ENCODE data around the gene AOC3.
"Not testable (repeated sequence)": the region's sequence is repeated elsewhere in the genome, so short reads cannot be mapped to it uniquely, and the experiment has no call there.

The AOC3 gene

GRCh38 chr17:42844761-42845555 lies 6.0 kb upstream of the AOC3 start:
- no peak for DNase-seq (ENCODE audit: low read depth)

- no peak for DNase-seq (ENCODE audit: low read depth)
Observed at GRCh38 chr17:42845556-42845917, 5.5 kb upstream of the AOC3 start.

DNA sequence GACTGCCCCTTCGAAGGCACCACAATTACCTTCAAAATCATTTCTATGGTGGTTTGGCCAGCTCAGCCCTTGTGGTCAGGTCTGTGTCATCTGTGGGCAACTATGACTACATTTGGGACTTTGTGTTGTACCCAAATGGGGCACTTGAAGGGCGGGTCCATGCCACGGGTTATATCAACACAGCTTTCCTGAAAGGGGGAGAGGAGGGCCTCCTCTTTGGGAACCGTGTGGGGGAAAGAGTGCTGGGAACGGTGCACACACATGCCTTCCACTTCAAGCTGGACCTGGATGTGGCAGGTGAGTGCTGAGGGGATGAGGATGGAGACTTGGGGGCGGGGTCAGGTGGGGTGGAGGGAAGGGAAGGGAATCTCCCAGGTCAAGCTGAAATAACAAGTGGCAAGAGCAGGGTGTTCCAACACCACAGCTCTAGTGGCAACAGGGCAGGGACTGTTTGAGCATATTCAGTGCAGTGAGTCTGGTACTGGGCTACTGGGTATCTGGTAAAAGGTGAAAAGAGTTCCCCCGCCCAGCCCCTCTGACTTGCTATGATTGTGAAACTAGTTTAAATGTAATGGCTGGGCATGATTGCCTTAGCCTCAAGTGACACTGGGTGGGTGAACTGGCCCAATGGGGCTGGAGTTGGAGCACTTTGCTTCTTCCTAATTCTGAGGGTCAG lies 4.9 kb upstream of the AOC3 start:
- DNase-seq (ENCODE audit: low read depth), result no peak

- no peak for DNase-seq (ENCODE audit: low read depth)
Observed at GRCh38 chr17:42846594-42847280, 4.3 kb upstream of the AOC3 start.

DNA sequence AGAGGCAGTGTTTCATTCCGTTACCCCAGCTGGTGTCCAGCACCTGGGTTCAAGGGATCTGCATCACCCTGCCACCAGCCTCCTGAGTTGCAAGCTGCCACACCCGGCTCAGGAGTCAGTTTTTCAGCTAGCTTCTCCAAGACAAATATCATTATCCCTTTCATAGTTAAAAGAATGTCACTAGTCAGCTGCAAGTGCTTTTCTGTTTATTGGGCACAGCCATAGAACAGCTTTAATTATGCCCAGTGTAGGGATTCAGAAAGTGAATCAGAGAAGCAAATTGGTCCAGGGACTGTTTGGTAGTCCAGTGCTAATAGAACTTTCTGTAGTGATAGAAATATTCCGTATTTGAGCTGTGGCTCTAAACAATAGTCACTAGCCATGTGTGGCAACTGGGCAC lies 2.9 kb upstream of the AOC3 start:
- DNase-seq (ENCODE audit: low read depth), result no peak

DNA sequence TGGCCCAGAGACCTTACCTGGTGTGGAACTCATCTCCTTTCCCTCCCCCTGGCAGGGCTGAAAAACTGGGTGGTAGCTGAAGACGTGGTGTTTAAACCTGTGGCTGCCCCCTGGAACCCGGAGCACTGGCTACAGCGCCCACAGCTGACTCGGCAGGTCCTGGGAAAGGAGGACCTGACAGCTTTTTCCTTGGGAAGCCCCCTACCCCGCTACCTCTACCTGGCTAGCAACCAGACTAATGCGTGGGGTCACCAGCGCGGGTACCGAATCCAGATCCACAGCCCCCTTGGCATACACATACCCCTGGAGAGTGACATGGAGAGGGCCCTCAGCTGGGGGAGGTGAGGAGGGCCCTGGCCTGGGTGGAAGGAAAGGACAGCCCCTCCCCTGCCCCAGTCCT lies 2.0 kb upstream of the AOC3 start:
- no peak for DNase-seq (ENCODE audit: low read depth)

DNA sequence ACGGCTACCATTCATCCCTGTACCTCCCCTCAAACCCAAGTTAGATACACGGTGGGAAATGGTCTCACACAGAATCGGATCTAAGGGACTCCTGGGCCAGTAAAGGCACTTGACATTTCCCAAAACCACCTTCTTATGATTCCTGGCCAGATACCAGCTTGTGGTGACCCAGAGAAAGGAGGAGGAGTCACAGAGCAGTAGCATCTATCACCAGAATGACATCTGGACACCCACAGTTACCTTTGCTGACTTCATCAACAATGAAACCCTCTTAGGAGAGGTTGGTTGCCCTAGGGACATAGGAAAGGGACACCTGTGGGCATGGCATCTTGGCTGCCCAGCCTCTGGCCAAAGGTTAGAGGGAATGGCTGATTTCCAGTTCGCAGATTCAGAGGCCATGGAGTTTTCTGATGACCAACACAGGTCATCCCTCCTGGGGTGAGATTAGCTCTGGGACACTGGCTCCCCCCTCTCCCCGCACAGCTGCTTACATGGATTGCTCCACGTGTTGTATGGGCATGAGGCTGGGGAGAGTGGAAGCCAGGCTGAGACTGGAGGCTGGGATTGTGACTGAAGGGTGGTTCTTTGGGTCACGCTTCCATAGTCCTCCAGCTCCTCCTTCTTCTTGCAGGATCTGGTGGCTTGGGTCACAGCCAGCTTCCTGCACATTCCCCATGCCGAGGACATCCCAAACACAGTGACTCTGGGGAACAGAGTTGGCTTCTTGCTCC lies 1.4 kb upstream of the AOC3 start:
- no peak for DNase-seq (ENCODE audit: low read depth)

GRCh38 chr17:42851371-42852240 lies 607 bp downstream of the AOC3 start:
- DNase-seq (ENCODE audit: low read depth), result not testable (repeated sequence)

- DNase-seq (ENCODE audit: low read depth), result no peak
Observed at GRCh38 chr17:42852351-42852750, 1.4 kb downstream of the AOC3 start.

DNA sequence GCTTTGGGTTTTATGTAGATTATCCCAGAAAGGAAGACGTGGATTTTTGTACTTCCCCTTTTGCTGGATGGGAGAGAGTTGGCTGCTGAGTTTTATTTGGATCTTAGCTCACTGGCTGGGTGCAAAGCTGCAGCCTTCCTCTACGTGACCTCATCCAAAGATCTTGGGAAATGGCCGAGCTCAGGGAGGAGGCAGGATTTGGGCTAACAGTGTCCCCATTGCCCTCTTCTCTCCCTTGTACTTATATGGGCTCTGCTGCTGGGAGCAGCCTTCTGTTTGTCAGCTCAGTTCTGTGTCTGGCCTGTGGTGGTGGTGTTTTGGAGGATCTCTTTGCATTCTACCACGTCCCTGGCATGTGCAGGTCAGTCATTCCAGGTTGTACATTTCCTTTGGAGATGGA lies 2.0 kb downstream of the AOC3 start:
- DNase-seq (ENCODE audit: low read depth), result no peak

GRCh38 chr17:42853597-42853967 lies 2.6 kb downstream of the AOC3 start:
- DNase-seq (ENCODE audit: low read depth), result no peak

DNA sequence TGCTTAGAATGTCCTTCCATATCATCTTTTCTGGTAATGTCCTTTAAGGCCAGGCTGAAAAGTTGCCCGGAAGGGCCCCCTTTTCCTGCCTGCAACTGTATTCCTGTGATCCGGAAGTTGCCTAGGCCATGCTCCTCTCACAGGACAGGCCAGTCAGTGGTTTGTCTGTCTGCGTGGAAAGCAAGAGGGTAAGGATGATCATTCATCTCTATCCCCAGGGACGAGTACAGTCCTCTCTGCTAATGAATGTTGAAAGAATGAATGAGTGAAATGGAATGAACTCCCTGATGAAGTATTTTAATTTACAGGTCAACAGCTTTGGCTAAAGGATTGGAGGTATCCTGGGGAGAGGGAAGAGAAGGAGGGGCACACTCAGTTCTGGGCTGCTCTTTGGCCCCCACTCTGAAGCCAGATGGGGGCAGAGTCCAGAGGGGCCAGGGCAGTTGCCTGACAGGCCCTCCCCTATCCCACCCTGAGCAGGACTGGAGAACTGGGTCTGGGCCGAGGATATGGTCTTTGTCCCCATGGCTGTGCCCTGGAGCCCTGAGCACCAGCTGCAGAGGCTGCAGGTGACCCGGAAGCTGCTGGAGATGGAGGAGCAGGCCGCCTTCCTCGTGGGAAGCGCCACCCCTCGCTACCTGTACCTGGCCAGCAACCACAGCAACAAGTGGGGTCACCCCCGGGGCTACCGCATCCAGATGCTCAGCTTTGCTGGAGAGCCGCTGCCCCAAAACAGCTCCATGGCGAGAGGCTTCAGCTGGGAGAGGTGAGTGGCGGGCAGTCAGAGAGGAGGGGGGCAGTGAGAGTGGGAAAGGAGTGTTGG lies 3.2 kb downstream of the AOC3 start:
- DNase-seq (ENCODE audit: low read depth), result no peak

GRCh38 chr17:42855048-42855596 lies 4.1 kb downstream of the AOC3 start:
- no peak for DNase-seq (ENCODE audit: low read depth)

- not testable (repeated sequence) for DNase-seq (ENCODE audit: low read depth)
Observed at GRCh38 chr17:42856093-42856492, 5.1 kb downstream of the AOC3 start.

- not testable (repeated sequence) for DNase-seq (ENCODE audit: low read depth)
Observed at GRCh38 chr17:42856516-42856915, 5.5 kb downstream of the AOC3 start.

DNA sequence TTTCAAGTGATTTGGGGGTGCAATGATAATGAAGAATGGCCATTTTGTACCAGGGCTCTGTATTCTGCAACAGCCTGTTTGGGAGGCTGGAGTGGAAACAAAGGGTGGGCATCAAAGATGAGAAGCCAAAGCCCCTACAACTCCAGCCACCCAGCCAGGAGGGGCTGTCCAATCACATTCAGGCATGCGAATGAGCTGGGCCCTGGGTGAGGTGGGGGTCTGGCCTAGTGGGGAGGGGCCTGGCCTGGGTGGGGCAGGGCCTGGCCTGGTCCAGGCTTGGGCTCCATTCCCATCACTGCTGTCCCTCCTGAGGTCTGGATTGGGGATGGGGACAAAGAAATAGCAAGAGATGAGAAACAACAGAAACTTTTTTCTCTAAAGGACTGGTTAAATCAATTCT lies 6.4 kb downstream of the AOC3 start:
- no peak for DNase-seq (ENCODE audit: low read depth)

- DNase-seq (ENCODE audit: low read depth), result no peak
Observed at GRCh38 chr17:42865638-42866094, 14.7 kb downstream of the AOC3 start.

DNA sequence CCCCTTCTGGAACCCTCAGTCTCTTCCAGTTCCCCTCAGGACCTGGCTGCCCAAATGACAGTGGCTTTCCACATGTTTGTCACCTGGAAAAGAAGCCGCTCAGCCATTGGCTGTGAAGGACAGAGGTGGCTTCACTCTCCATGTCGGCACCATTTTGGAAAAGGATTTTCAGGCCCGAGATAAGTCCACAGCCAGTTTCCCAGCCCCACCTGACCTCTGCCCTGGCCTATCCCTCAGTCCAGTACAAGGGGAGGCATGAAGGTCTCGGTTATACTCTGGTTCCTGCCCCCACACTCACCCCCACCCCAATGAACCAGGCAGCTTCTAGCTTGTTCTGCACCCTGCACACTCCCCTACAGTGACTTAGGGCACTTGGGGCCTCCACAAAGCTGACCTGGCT lies 15.2 kb downstream of the AOC3 start:
- DNase-seq (ENCODE audit: low read depth), result no peak

DNA sequence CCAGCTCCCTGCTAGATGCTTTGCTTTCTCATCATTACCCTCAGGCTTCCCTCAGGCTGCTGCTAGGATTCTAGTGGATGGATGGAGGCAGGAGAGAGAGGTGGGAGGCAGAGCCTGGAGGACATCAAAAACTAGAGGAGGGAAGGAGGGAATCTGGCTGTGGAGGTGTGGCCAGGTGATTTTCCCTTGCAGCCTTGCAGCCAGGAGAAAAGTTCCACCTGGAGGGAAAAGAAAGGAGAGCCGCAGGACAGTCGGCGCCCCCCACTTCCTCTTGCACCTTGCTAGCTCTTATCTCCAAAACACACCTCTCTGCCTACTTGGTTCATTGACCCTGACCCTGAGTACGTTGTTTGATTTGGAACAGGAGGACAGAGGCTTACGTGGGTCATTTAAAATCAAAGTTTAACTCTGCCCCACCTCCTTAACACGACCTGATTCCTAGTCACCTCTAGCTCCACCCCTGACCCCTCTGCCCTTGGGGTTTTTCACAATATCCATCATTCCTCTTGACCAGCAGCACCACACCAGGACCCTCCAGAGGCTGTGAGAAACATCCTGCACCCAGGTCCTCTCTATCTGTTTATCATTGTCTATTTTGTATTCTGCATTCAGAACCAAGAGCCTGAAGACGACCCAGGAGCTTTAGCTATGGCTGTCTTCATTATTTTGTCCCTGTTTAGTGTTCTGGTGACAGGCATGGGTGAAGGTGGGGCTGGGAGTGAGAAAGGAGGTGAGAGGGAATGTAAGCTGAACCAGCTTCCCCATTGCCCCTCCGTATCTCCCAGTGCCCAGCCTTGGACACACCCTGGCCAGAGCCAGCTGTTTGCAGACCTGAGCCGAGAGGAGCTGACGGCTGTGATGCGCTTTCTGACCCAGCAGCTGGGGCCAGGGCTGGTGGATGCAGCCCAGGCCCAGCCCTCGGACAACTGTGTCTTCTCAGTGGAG lies 15.9 kb downstream of the AOC3 start:
- DNase-seq (ENCODE audit: low read depth), result no peak
